Measurements from ENCODE around the gene B9D2. TPM values are rescaled to one million over a fixed set of nuclear protein-coding genes. Genes with fewer than 3 reads are reported as not detected.

The B9D2 gene
- total RNA-seq, 1 donor from 2014 or later: 6.3 TPM

GRCh38 chr19:41325947-41326706 is 37.8 kb downstream of the B9D2 start:
- intact Hi-C loops (cut with micrococcal nuclease): no loop called here
- H3K27ac Mint-ChIP-seq: peak overlapping the region; percentile 84
- DNase-seq: peak; percentile 70
- peak overlapping the region; percentile 79 for H3K4me3 Mint-ChIP-seq
- no peaks in the 10 kb centered on the region for H3K27me3 Mint-ChIP-seq
- H3K36me3 Mint-ChIP-seq (ENCODE audit: low read depth): peaks cover 61% of the 10 kb centered on the region
- H3K9me3 Mint-ChIP-seq: no peaks in the 10 kb centered on the region
- peaks cover 53% of the 10 kb centered on the region for H3K4me1 Mint-ChIP-seq

GRCh38 chr19:41325640-41325946 is 38.4 kb downstream of the B9D2 start:
- Mint-ChIP-seq H3K9me3 (no peaks in the 10 kb centered on the region), H3K27me3 (no peaks in the 10 kb centered on the region), H3K4me3 (no peak overlapping the region), H3K27ac (peak overlapping the region; percentile 81), H3K4me1 (peaks cover 54% of the 10 kb centered on the region), H3K36me3 (ENCODE audit: low read depth) (peaks cover 61% of the 10 kb centered on the region)
- intact Hi-C loops (cut with micrococcal nuclease): no loop called here
- DNase-seq: no peak

GRCh38 chr19:41324921-41325639 is 38.9 kb downstream of the B9D2 start:
- peak overlapping the region; percentile 81 for H3K27ac Mint-ChIP-seq
- DNase-seq: no peak
- H3K27me3 Mint-ChIP-seq: no peaks in the 10 kb centered on the region
- H3K36me3 Mint-ChIP-seq (ENCODE audit: low read depth): peaks cover 59% of the 10 kb centered on the region
- H3K9me3 Mint-ChIP-seq: no peaks in the 10 kb centered on the region
- peaks cover 52% of the 10 kb centered on the region for H3K4me1 Mint-ChIP-seq
- intact Hi-C loops (cut with micrococcal nuclease): no loop called here
- peak overlapping the region; percentile 7 for H3K4me3 Mint-ChIP-seq

GRCh38 chr19:41324231-41324702 is 39.7 kb downstream of the B9D2 start:
- H3K9me3 Mint-ChIP-seq: no peaks in the 10 kb centered on the region
- no peak overlapping the region for H3K4me3 Mint-ChIP-seq
- peaks cover 67% of the 10 kb centered on the region for H3K36me3 Mint-ChIP-seq (ENCODE audit: low read depth)
- peak overlapping the region; percentile 81 for H3K27ac Mint-ChIP-seq
- H3K4me1 Mint-ChIP-seq: peaks cover 52% of the 10 kb centered on the region
- H3K27me3 Mint-ChIP-seq: no peaks in the 10 kb centered on the region
- intact Hi-C loops (cut with micrococcal nuclease): no loop called here
- no peak for DNase-seq

GRCh38 chr19:41323430-41324125 is 40.4 kb downstream of the B9D2 start:
- intact Hi-C loops (cut with micrococcal nuclease): no loop called here
- peaks cover 66% of the 10 kb centered on the region for H3K36me3 Mint-ChIP-seq (ENCODE audit: low read depth)
- H3K27ac Mint-ChIP-seq: peak overlapping the region; percentile 84
- H3K9me3 Mint-ChIP-seq: no peaks in the 10 kb centered on the region
- no peaks in the 10 kb centered on the region for H3K27me3 Mint-ChIP-seq
- DNase-seq: no peak
- peaks cover 45% of the 10 kb centered on the region for H3K4me1 Mint-ChIP-seq
- H3K4me3 Mint-ChIP-seq: peak overlapping the region; percentile 15

- Mint-ChIP-seq H3K36me3 (ENCODE audit: low read depth) (peaks cover 66% of the 10 kb centered on the region), H3K9me3 (no peaks in the 10 kb centered on the region), H3K27me3 (no peaks in the 10 kb centered on the region), H3K4me1 (peaks cover 40% of the 10 kb centered on the region), H3K27ac (peak overlapping the region; percentile 84), H3K4me3 (peak overlapping the region; percentile 15)
- DNase-seq: no peak
- intact Hi-C loops (cut with micrococcal nuclease): no loop called here
Measured at GRCh38 chr19:41323023-41323422, 40.9 kb downstream of the B9D2 start.

- intact Hi-C loops (cut with micrococcal nuclease): no loop called here
- peaks cover 38% of the 10 kb centered on the region for H3K4me1 Mint-ChIP-seq
- H3K27me3 Mint-ChIP-seq: no peaks in the 10 kb centered on the region
- H3K9me3 Mint-ChIP-seq: no peaks in the 10 kb centered on the region
- no peak for DNase-seq
- peak overlapping the region; percentile 84 for H3K27ac Mint-ChIP-seq
- H3K4me3 Mint-ChIP-seq: no peak overlapping the region
- H3K36me3 Mint-ChIP-seq (ENCODE audit: low read depth): peaks cover 69% of the 10 kb centered on the region
Measured at GRCh38 chr19:41322451-41322850, 41.5 kb downstream of the B9D2 start.

GRCh38 chr19:41321600-41322270 is 42.2 kb downstream of the B9D2 start:
- intact Hi-C loops (cut with micrococcal nuclease): no loop called here
- DNase-seq: no peak
- peak overlapping the region; percentile 45 for H3K27ac Mint-ChIP-seq
- no peaks in the 10 kb centered on the region for H3K27me3 Mint-ChIP-seq
- H3K9me3 Mint-ChIP-seq: no peaks in the 10 kb centered on the region
- H3K36me3 Mint-ChIP-seq (ENCODE audit: low read depth): peaks cover 71% of the 10 kb centered on the region
- peaks cover 33% of the 10 kb centered on the region for H3K4me1 Mint-ChIP-seq
- no peak overlapping the region for H3K4me3 Mint-ChIP-seq

- DNase-seq: no peak
- Mint-ChIP-seq H3K9me3 (no peaks in the 10 kb centered on the region), H3K4me1 (peaks cover 27% of the 10 kb centered on the region), H3K36me3 (ENCODE audit: low read depth) (peaks cover 72% of the 10 kb centered on the region), H3K27me3 (no peaks in the 10 kb centered on the region), H3K27ac (peak overlapping the region; percentile 45), H3K4me3 (no peak overlapping the region)
- intact Hi-C loops (cut with micrococcal nuclease): no loop called here
Measured at GRCh38 chr19:41321204-41321599, 42.7 kb downstream of the B9D2 start.

GRCh38 chr19:41320568-41320967 is 43.4 kb downstream of the B9D2 start:
- H3K36me3 Mint-ChIP-seq (ENCODE audit: low read depth): peaks cover 74% of the 10 kb centered on the region
- H3K9me3 Mint-ChIP-seq: no peaks in the 10 kb centered on the region
- H3K27me3 Mint-ChIP-seq: no peaks in the 10 kb centered on the region
- intact Hi-C loops (cut with micrococcal nuclease): no loop called here
- no peak for DNase-seq
- no peak overlapping the region for H3K4me3 Mint-ChIP-seq
- peak overlapping the region; percentile 51 for H3K27ac Mint-ChIP-seq
- peaks cover 25% of the 10 kb centered on the region for H3K4me1 Mint-ChIP-seq

GRCh38 chr19:41320185-41320518 is 43.8 kb downstream of the B9D2 start:
- Mint-ChIP-seq H3K27me3 (no peaks in the 10 kb centered on the region), H3K9me3 (no peaks in the 10 kb centered on the region), H3K4me1 (peaks cover 20% of the 10 kb centered on the region), H3K36me3 (ENCODE audit: low read depth) (peaks cover 69% of the 10 kb centered on the region), H3K4me3 (no peak overlapping the region), H3K27ac (peak overlapping the region; percentile 37)
- no peak for DNase-seq
- intact Hi-C loops (cut with micrococcal nuclease): no loop called here

GRCh38 chr19:41319500-41320184 is 44.3 kb downstream of the B9D2 start:
- DNase-seq: no peak
- no peaks in the 10 kb centered on the region for H3K27me3 Mint-ChIP-seq
- H3K4me3 Mint-ChIP-seq: no peak overlapping the region
- intact Hi-C loops (cut with micrococcal nuclease): no loop called here
- no peaks in the 10 kb centered on the region for H3K9me3 Mint-ChIP-seq
- H3K4me1 Mint-ChIP-seq: peaks cover 18% of the 10 kb centered on the region
- H3K36me3 Mint-ChIP-seq (ENCODE audit: low read depth): peaks cover 66% of the 10 kb centered on the region
- peak overlapping the region; percentile 37 for H3K27ac Mint-ChIP-seq

- Mint-ChIP-seq H3K4me3 (no peak overlapping the region), H3K36me3 (ENCODE audit: low read depth) (peaks cover 65% of the 10 kb centered on the region), H3K27ac (no peak overlapping the region)
Measured at GRCh38 chr19:41318696-41319499, 45.1 kb downstream of the B9D2 start.

More at GRCh38 chr19:41318696-41319499, 45.1 kb downstream of the B9D2 start:
- no peaks in the 10 kb centered on the region for H3K27me3 Mint-ChIP-seq
- no peak for DNase-seq
- H3K9me3 Mint-ChIP-seq: no peaks in the 10 kb centered on the region
- intact Hi-C loops (cut with micrococcal nuclease): no loop called here
- peaks cover 15% of the 10 kb centered on the region for H3K4me1 Mint-ChIP-seq
